ENCODE measurements around the gene ZGLP1.

The ZGLP1 gene

DNA sequence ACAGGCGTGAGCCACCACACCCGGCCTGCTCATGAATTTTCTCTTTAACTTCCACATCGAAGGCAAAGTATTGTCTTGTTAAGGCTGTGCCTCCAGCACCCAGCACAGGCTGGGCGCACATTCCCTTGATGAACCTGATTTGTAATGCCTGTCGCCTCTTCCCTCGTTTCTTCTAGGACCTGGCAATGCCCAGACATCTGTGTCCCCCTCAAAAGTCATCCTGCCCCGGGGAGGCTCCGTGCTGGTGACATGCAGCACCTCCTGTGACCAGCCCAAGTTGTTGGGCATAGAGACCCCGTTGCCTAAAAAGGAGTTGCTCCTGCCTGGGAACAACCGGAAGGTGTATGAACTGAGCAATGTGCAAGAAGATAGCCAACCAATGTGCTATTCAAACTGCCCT lies 35.0 kb downstream of the ZGLP1 start:
- DNase-seq, result no peak

DNA sequence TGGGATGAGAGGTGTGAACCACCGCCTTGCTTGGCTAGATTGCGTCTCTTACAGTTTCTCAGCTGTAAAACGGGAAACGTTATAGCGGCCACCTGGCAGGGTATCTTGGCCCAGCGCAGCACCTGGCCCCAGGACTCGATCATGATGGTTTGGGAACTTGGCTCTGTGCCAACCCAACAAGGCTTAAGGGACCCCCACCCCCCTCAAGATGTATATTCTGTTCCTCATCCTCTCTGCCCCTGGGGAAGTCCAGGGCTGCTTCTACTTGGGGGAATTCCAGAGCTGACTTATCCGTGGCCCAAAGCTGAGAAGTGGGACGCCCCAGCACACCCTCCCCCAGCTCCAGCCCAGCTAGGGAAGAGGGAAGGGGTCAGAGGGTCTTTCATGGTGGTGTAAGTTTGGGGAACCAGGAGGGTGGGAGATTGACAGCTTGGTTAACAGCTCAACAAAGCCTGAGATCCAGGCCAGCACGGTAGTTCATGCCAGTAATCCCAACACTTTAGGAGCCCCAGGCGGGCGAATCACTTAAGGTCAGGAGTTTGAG lies 38.0 kb downstream of the ZGLP1 start:
- peak; percentile 38 for DNase-seq

- DNase-seq, result peak; percentile 72
Measured at GRCh38 chr19:10270616-10271394, 38.8 kb downstream of the ZGLP1 start, which contains the start of gene ICAM1. ICAM1 (plus strand) TSS chr19:10271120; CDS start chr19:10271160, 40 bp downstream.

DNA sequence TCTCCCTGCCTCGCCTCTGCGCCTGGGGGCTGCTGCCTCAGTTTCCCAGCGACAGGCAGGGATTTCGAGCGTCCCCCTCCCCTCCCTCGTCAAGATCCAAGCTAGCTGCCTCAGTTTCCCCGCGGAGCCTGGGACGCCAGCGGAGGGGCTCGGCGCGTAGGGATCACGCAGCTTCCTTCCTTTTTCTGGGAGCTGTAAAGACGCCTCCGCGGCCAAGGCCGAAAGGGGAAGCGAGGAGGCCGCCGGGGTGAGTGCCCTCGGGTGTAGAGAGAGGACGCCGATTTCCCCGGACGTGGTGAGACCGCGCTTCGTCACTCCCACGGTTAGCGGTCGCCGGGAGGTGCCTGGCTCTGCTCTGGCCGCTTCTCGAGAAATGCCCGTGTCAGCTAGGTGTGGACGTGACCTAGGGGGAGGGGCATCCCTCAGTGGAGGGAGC lies 39.4 kb downstream of the ZGLP1 start:
- peak; percentile 72 for DNase-seq

GRCh38 chr19:10269333-10270179 lies 40.1 kb downstream of the ZGLP1 start:
- DNase-seq, result peak; percentile 87

GRCh38 chr19:10268071-10268470 lies 41.5 kb downstream of the ZGLP1 start:
- DNase-seq, result no peak

DNA sequence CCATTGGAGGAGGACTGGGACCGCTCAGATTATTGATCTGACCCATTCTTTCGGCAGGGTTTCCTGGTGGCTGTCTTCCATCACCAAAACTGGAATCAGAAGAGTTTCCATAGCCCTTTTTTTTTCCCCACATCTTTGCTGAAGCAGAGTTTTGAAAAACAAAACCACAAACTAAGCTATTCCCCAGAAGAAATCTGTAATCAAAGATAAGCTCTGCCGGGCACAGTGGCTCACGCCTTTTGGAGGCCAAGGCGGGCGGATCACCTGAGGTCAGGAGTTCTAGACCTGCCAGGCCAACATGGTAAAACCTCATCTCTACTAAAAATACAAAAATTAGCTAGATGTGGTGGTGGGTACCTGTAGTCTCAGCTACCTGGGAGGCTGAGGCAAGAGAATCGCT lies 42.9 kb downstream of the ZGLP1 start:
- DNase-seq, result no peak

- DNase-seq, result no peak
Measured at GRCh38 chr19:10262771-10263170, 46.8 kb downstream of the ZGLP1 start.

- DNase-seq, result no peak
Measured at GRCh38 chr19:10260141-10260584, 49.5 kb downstream of the ZGLP1 start.

DNA sequence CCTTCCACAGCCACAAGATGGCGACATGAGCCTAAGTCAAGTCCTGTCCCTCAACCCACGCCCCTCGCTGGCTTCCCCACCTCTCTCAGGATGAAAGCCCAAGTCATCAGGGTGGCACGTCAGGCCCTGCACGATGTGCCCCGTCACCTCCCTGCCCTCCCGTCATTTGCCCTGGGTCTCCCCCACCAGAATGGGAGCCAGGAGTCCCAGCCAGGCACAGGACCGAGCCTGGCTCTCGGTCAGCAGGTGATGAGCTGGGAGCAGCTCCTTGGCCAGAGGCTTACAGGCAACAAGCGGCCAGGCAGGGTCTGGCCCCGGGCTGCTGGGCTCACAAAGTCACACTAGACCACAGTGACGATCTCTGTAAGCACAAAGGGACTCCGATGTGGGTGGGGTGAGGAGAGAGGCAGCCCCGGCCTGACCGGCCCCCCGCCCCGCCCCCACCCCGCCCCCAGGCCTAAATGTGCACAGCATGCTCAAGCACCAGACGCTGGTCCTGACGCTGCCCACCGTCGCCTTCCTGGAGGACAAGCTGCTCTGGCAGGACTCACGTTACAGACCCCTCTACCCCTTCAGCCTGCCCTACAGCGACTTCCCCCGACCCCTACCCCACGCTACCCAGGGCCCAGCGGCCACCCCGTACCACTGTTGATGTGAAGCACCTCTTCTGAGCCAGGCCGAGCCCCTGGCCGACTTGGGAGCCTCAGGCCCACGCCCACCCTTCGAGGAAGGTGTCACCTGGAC lies 50.3 kb downstream of the ZGLP1 start:
- DNase-seq, result peak; percentile 85

DNA sequence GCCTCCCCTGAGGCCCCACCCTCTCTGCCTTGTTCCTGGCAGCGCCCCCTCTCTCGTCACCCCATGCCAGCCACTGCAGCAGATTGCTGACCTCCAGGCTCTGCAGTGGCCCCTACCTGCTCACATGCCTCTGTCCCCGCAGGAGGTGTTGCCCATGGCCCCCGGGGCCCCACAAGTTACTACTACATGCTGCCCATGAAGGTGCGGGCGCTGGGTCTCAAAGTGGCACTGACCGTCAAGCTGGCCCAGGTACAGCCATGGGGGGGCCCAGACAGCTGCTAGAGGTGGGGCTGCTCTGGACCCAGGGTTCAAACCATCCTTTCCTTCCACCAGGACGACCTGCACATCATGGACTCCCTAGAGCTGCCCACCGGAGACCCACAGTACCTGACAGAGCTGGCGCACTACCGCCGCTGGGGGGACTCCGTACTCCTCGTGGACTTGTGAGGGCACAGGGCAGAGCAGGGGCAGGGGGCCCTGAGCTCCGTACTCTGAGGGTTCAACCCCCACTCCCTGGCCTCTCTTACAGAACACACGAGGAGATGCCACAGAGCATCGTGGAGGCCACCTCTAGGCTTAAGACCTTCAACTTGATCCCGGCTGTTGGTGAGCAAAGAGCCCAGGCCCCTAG lies 51.4 kb downstream of the ZGLP1 start:
- no peak for DNase-seq

DNA sequence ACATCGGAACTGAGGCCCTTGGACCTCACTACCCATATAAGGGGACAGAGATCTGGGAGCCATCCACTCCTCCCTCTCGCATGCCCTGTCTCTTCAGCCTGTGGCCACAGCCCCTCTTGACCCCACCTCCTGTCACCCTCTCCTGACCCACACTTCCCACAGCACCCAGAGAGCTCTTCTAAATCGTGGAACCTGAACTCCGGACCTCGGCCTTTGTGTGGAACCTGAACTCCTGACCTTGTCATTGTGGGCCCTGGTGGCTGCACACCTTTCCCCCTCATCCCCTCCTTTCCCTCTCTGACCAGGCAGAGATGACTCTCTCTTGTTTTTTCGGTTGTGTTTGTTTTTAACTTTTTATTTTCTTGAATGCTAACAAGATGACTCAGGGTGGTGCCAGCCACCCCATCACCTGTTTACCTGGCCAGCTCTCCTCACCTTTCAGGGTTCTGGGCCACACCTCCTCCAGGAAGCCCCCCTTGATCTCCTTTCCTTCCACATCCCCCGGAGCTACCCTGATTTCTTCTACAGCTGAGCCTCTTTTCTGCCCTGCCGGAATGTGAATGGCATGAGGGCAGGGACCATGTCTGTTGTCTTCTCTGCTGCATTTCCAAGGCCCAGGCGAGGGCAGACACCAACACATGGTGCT lies 52.5 kb downstream of the ZGLP1 start:
- DNase-seq, result no peak

DNA sequence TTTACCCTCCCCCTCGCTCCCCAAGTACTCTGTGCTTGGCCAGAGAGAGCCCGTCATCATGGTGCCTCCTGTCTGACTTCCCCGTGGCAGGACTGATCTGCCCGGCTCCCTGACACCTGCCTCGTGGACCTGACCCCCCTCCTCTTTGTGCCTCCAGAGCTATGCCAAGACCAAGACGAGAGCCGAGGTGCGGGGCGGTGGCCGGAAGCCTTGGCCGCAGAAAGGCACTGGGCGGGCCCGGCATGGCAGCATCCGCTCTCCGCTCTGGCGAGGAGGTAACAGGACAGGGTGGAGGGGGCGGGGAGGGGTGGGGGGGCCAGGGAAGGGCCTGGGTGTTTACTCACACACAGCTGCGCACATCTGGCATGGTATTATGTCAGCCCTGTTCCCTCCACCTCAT lies 53.1 kb downstream of the ZGLP1 start:
- DNase-seq, result no peak

DNA sequence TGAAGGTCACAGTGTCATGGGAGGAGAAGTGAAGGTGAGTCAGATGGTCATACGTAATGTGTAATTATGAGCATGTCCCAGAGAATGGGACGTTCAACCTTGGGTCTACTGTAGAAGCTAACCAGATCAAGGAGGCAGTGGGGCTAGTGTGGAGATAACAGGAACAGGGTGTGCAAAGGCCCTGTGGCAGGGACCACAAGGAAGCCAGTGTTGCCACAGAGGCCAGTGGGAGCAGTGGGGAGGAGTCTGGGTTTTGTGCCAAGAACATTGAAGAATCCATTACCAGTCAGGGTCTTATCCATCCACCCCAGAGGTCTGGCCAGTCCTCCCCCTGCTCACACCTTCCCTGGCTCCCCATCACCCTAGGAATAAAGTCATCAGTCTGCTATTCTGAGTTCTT lies 54.3 kb downstream of the ZGLP1 start:
- no peak for DNase-seq

Measured in activated gamma-delta T cell treated with Interleukin-2 at 50 U/mL for 16 hours (primary cell).